GM23338 (cell line): ENCODE data around the gene ATG2A. TPM values are rescaled to one million over a fixed set of nuclear protein-coding genes. Genes with fewer than 3 reads are reported as not detected.
A peak's percentile ranks its signal among the peaks of the same experiment; 100 is the strongest.

Experiments used
- ATAC-seq: fragments of 200-7000 bp; cut with Tn5 transposase; 3 replicates; pipeline ENCODE4 v1.9.1; 2020
- DNase-seq: peaks from one replicate; pipeline ENCODE4 v3.0.0-alpha.2; 2015; ENCODE audit warnings: low spot score
- H2AFZ ChIP-seq: fragments of 200-600 bp; sonication (generic); 2 replicates; pipeline ENCODE4 v1.8.0; 2016; ENCODE audit warnings: antibody characterized with exemption, mild to moderate bottlenecking, moderate library complexity
- H3F3A ChIP-seq: fragments of 200-600 bp; sonication (generic); replicated peaks from 2 replicates; pipeline ENCODE4 v1.8.0; 2017; ENCODE audit warnings: antibody characterized with exemption, mixed run types, low read depth
- H3K27ac ChIP-seq: fragments of 200-600 bp; sonication (generic); 2 replicates; pipeline ENCODE4 v1.6.1; 2016; ENCODE audit warnings: low read depth
- H3K27me3 ChIP-seq: fragments of 200-600 bp; sonication (generic); 2 replicates; pipeline ENCODE4 v1.8.0; 2016; ENCODE audit warnings: mild to moderate bottlenecking, mixed run types, moderate library complexity; ENCODE audit not compliant: insufficient read depth
- H3K36me3 ChIP-seq: fragments of 200-600 bp; sonication (generic); 2 replicates; pipeline ENCODE4 v1.8.0; 2016; ENCODE audit warnings: mild to moderate bottlenecking; ENCODE audit not compliant: insufficient read depth
- H3K4me1 ChIP-seq: fragments of 200-600 bp; sonication (generic); 2 replicates; pipeline ENCODE4 v1.8.0; 2016; ENCODE audit warnings: mild to moderate bottlenecking, moderate library complexity; ENCODE audit not compliant: insufficient read depth
- H3K4me2 ChIP-seq: fragments of 200-600 bp; sonication (generic); 2 replicates; pipeline ENCODE4 v1.7.1; 2017; ENCODE audit warnings: mixed run types
- H3K4me3 ChIP-seq: fragments of 200-600 bp; sonication (generic); 2 replicates; pipeline ENCODE4 v1.6.1; 2016; ENCODE audit warnings: mixed run types
- H3K79me2 ChIP-seq: fragments of 200-600 bp; sonication (generic); replicated peaks from 2 replicates; pipeline ENCODE4 v1.8.0; 2017; ENCODE audit warnings: mild to moderate bottlenecking; ENCODE audit not compliant: insufficient read depth
- H3K9me2 ChIP-seq: fragments of 200-600 bp; sonication (generic); 2 replicates; pipeline ENCODE4 v1.8.0; 2017; ENCODE audit not compliant: insufficient read depth
- H4K20me1 ChIP-seq: fragments of 200-600 bp; sonication (generic); replicated peaks from 2 replicates; pipeline ENCODE4 v1.8.0; 2017; ENCODE audit warnings: mild to moderate bottlenecking; ENCODE audit not compliant: insufficient read depth
- H3K27ac Mint-ChIP-seq: 2 replicates; pipeline ENCODE4 v1.8.0; 2020; ENCODE audit warnings: inconsistent platforms, mild to moderate bottlenecking, moderate library complexity, mixed read lengths
- H3K27me3 Mint-ChIP-seq: 3 replicates; pipeline ENCODE4 v1.8.0; 2022; ENCODE audit warnings: low read depth, mild to moderate bottlenecking, moderate library complexity, mixed read lengths, inconsistent platforms; ENCODE audit not compliant: insufficient read depth, poor library complexity
- H3K36me3 Mint-ChIP-seq: 3 replicates; pipeline ENCODE4 v1.8.0; 2021; ENCODE audit warnings: low read depth, mild to moderate bottlenecking, inconsistent platforms, moderate library complexity, mixed read lengths
- H3K4me1 Mint-ChIP-seq: 3 replicates; pipeline ENCODE4 v1.8.0; 2020; ENCODE audit warnings: mild to moderate bottlenecking, inconsistent platforms, mixed read lengths
- H3K4me3 Mint-ChIP-seq: 3 replicates; pipeline ENCODE4 v1.8.0; 2021; ENCODE audit warnings: moderate library complexity, mild to moderate bottlenecking, inconsistent platforms, mixed read lengths
- H3K9me3 Mint-ChIP-seq: 3 replicates; pipeline ENCODE4 v1.8.0; 2020; ENCODE audit warnings: moderate library complexity, mild to moderate bottlenecking, inconsistent platforms, mixed read lengths
- CREB1 ChIP-seq: fragments of 250-450 bp; sonication (Bioruptor Pico); IDR thresholded peaks from 2 replicates; pipeline ENCODE4 v1.5.0; 2020; ENCODE audit warnings: low read depth, mild to moderate bottlenecking, moderate library complexity
- EZH2 ChIP-seq: fragments of 200-600 bp; sonication (generic); IDR thresholded peaks from one replicate; pipeline ENCODE4 v1.8.0; 2017; ENCODE audit warnings: antibody characterized with exemption, mild to moderate bottlenecking, low read depth; ENCODE audit not compliant: unreplicated experiment
- EZH2phosphoT487 ChIP-seq: fragments of 200-600 bp; sonication (generic); IDR thresholded peaks from one replicate; pipeline ENCODE4 v1.8.1; 2018; ENCODE audit warnings: antibody characterized with exemption; ENCODE audit not compliant: unreplicated experiment
- JUNB ChIP-seq: IDR thresholded peaks from one replicate; pipeline ENCODE4 v1.6.1; 2016; ENCODE audit warnings: antibody characterized with exemption; ENCODE audit not compliant: unreplicated experiment
- NANOG ChIP-seq: IDR thresholded peaks from 2 replicates; pipeline ENCODE4 v1.6.1; 2016; ENCODE audit warnings: antibody characterized with exemption, borderline replicate concordance
- POLR2AphosphoS5 ChIP-seq: IDR thresholded peaks from 2 replicates; pipeline ENCODE4 v1.6.1; 2016; ENCODE audit warnings: antibody characterized with exemption, low read depth
- ZNF114 ChIP-seq: fragments of 250-450 bp; sonication (Bioruptor Pico); IDR thresholded peaks from 2 replicates; pipeline ENCODE4 v1.5.0; 2020; ENCODE audit warnings: mild to moderate bottlenecking, moderate library complexity
- polyA plus RNA-seq: library from polyadenylated mRNA; unstranded; fragments of >200 nt; fragmentation: Nextera tagmentation; extraction: Ambion mirVana; gene quantifications from 2 replicates; pipeline ENCODE4 v1.2.1, GENCODE V29; 2016
- total RNA-seq: library from RNA; depleted of rRNA; stranded (reverse); fragments of >200 nt; shearing (Covaris generic); gene quantifications from 2 replicates; pipeline ENCODE4 v1.2.3, GENCODE V29; 2014
- TF ChIP-seq, protein P1 (sequence below), 2 experiments: fragments of 200-600 bp in 1 of 2; sonication (generic) in 1 of 2; conservative IDR thresholded peaks; 2 replicates each; pipeline versions ENCODE4 v1.5.1 to v1.6.1; 2016 to 2017; ENCODE audit warnings: antibody characterized with exemption in 2 of 2, low read depth in 2 of 2, mild to moderate bottlenecking in 2 of 2, moderate library complexity in 1 of 2

ATG2A gene
- total and polyA plus RNA-seq, 2 experiments from 2014 or later, result 8.7 to 31.7 TPM

DNA sequence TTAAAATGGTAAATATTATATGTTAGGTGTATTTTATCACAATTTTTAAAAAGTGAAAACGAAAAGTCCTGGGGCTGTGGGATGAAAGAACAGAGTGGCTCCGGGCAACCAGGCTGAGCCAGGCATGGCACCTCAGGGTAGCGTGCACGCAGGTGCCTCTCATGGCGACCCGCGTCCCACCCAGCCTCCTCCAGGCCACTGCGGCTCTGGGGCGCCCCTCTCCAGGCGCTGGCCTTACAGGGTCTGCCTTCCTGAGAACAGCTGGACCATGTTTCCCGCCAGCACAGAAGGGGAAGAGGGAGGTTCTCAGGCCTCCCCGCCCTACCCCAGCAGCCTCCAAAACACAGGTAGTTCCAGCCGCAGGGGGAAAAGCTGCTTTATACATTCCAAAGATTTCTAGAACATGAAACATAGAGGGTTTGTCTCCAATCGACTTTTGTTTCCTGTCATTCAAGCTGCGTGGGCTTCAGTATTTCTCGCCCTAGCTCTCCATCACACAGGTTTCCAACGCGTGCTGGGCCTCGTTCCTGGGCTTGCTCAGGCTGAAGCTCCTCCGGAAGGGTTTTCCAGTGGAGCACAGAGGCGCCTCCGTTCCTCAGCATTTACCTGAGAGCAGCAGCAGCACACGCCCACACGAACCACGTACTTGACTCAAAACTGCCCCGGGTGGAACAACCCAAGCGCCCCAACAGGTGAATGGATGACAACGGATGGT, 49.1 kb downstream of the ATG2A start (continued):
- TF ChIP-seq EZH2phosphoT487, result no peak
- no peak for TF ChIP-seq CREB1 (CRISPR knock-in tag)
- no peak for TF ChIP-seq ZNF114

DNA sequence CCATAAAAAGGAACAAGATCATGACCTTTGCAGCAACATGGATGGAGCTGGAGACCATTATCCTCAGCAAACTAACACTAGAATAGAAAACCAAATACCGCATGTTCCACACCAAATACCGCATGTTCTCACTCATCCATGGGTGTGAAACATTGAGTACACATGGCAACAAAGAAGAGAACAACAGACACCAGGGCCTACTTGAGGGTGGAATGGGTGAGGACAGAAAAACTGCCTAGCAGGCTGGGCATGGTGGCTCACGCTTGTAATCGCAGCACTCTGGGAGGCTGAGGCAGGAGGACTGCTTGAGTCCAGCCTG, 50.9 kb downstream of the ATG2A start:
- H3K4me3 ChIP-seq, result no peak overlapping the region
- Mint-ChIP-seq H3K4me3 (no peak overlapping the region), H3K9me3 (no peaks in the 10 kb centered on the region), H3K27ac (no peak overlapping the region), H3K4me1 (peaks cover 21% of the 10 kb centered on the region), H3K27me3 (peaks cover 4% of the 10 kb centered on the region), H3K36me3 (no peaks in the 10 kb centered on the region; the same call in 1 of the 3 replicates)
- H3K4me2 ChIP-seq, result no peak overlapping the region
- H3K79me2 ChIP-seq, result peaks cover 20% of the 10 kb centered on the region
- no peak for TF ChIP-seq CREB1 (CRISPR knock-in tag)
- TF ChIP-seq EZH2phosphoT487, result no peak
- TF ChIP-seq ZNF114, result no peak
- TF ChIP-seq JUNB, result no peak
- H3K27me3 ChIP-seq, result no peaks in the 10 kb centered on the region
- H2AFZ ChIP-seq, result no peak overlapping the region
- peaks cover 23% of the 10 kb centered on the region for H3K4me1 ChIP-seq
- DNase-seq, result no peak
- no peaks in the 10 kb centered on the region for H3K36me3 ChIP-seq
- no peak for ATAC-seq
- peak overlapping the region; percentile 66; the same call in 1 of the 2 replicates for H3K27ac ChIP-seq
- H3K9me2 ChIP-seq, result no peaks in the 10 kb centered on the region
- no peaks in the 10 kb centered on the region for H4K20me1 ChIP-seq
- H3F3A ChIP-seq, result 0 out of 2 replicates have a peak, but pooled peaks cover 4% of the 10 kb centered on the region

DNA sequence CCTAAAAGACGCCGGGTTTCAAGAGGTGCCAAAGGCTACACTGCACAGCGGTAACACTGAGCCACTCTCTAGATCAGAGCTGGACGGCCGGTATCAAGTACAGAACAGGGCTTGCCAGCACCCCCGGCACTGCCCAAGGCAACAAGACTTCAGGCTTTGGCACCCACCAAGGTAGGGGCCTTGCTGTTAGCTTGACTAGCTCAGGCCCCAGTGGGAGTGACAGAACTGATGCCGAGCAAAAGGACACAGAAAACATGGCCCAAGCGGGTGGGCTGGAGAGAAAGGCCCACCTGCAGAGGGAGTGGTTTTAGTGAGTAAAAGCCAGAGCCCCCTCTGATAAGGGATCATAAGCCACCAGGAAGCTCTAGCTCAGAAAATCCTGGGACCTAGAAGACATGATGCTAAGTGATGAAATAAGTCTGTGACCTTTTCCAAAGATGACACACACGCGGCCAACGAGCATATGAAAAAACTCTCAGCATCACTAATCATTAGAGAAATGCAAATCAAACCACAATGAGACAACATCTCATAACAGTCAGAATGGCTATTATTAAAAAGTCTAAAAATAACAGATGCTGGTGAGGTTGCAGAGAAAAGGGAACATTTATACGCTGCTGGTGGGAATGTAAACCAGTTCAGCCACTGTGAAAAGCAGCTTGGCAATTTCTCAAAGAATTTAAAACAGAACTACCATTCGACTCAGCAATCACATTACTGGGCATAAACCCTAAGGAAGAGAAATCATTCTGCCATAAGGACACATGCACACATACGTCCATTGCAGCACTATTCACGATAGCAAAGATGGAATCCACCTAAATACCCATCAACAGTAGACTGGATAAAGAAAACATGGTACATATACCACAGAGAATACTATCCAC, 51.5 kb downstream of the ATG2A start:
- no peak overlapping the region for H3K4me2 ChIP-seq
- peaks cover 6% of the 10 kb centered on the region for H3K27me3 Mint-ChIP-seq
- no peaks in the 10 kb centered on the region; the same call in 2 of the 3 replicates for H3K36me3 Mint-ChIP-seq
- DNase-seq (no peak), ATAC-seq (no peak)
- H3K27ac ChIP-seq, result peak overlapping the region; percentile 66
- H3K4me3 Mint-ChIP-seq, result no peak overlapping the region
- H3K9me2 ChIP-seq, result no peaks in the 10 kb centered on the region
- peaks cover 20% of the 10 kb centered on the region for H3K79me2 ChIP-seq
- no peaks in the 10 kb centered on the region for H3K36me3 ChIP-seq
- H3K27me3 ChIP-seq, result no peaks in the 10 kb centered on the region
- no peaks in the 10 kb centered on the region for H4K20me1 ChIP-seq
- no peak overlapping the region for H2AFZ ChIP-seq
- no peaks in the 10 kb centered on the region for H3K9me3 Mint-ChIP-seq
- peaks cover 21% of the 10 kb centered on the region for H3K4me1 Mint-ChIP-seq
- H3K27ac Mint-ChIP-seq, result no peak overlapping the region
- TF ChIP-seq EZH2phosphoT487 (no peak), CREB1 (CRISPR knock-in tag) (no peak), JUNB (no peak), NANOG (no peak), POLR2AphosphoS5 (no peak), EZH2 (no peak)
- TF ChIP-seq, protein P1, sequence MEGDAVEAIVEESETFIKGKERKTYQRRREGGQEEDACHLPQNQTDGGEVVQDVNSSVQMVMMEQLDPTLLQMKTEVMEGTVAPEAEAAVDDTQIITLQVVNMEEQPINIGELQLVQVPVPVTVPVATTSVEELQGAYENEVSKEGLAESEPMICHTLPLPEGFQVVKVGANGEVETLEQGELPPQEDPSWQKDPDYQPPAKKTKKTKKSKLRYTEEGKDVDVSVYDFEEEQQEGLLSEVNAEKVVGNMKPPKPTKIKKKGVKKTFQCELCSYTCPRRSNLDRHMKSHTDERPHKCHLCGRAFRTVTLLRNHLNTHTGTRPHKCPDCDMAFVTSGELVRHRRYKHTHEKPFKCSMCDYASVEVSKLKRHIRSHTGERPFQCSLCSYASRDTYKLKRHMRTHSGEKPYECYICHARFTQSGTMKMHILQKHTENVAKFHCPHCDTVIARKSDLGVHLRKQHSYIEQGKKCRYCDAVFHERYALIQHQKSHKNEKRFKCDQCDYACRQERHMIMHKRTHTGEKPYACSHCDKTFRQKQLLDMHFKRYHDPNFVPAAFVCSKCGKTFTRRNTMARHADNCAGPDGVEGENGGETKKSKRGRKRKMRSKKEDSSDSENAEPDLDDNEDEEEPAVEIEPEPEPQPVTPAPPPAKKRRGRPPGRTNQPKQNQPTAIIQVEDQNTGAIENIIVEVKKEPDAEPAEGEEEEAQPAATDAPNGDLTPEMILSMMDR (conservative IDR thresholded peaks at IDR 0.05; ENCODE audit: low read depth in 2 of 2), result no peak
- H3K4me1 ChIP-seq, result peaks cover 23% of the 10 kb centered on the region
- H3K4me3 ChIP-seq, result no peak overlapping the region
- H3F3A ChIP-seq, result 0 out of 2 replicates have a peak, but pooled peaks cover 4% of the 10 kb centered on the region
